Keratinocyte (primary cell): ENCODE measurements around the gene IFT122. TPM values are rescaled to one million over a fixed set of nuclear protein-coding genes. Genes with fewer than 3 reads are reported as not detected.

ENCODE experiments used
- DNase-seq: peaks from one replicate; pipeline ENCODE4 v3.0.0-alpha.2; 2011; ENCODE audit warnings: low read depth, missing footprints, low spot score
- FAIRE-seq: peaks from 2 replicates; lab custom pipeline; 2011; peaks lifted over from hg19 to GRCh38; lab: Jason Lieb, UNC
- H2AFZ ChIP-seq: 2 replicates; pipeline ENCODE4 v1.6.0; 2012; ENCODE audit warnings: low read length, control low read depth, inconsistent platforms; ENCODE audit not compliant: control insufficient read depth
- H3K27ac ChIP-seq: 2 replicates; pipeline ENCODE4 v1.5.1; 2011; ENCODE audit warnings: low read length; ENCODE audit not compliant: control insufficient read depth, insufficient read depth
- H3K27me3 ChIP-seq: 3 replicates; pipeline ENCODE4 v1.6.0; 2011; ENCODE audit warnings: low read length; ENCODE audit not compliant: control insufficient read depth, insufficient read depth; ENCODE audit errors: extremely low read depth
- H3K36me3 ChIP-seq, 2 experiments: 2 replicates in 1 of 2; 3 replicates in 1 of 2; pipeline ENCODE4 v1.5.1; 2011; ENCODE audit warnings: low read length in 2 of 2, mild to moderate bottlenecking in 1 of 2; ENCODE audit not compliant: control insufficient read depth in 2 of 2, insufficient read depth in 2 of 2; ENCODE audit errors: extremely low read depth in 1 of 2
- H3K4me1 ChIP-seq: 3 replicates; pipeline ENCODE4 v1.5.1; 2011; ENCODE audit warnings: low read length; ENCODE audit not compliant: control insufficient read depth, insufficient read depth; ENCODE audit errors: extremely low read depth
- H3K4me2 ChIP-seq: 3 replicates; pipeline ENCODE4 v1.6.0; 2011; ENCODE audit warnings: low read depth, low read length; ENCODE audit not compliant: control insufficient read depth, insufficient read depth; ENCODE audit errors: extremely low read depth
- H3K4me3 ChIP-seq, 3 experiments: fragments of 200-600 bp in 1 of 3; sonication (generic) in 1 of 3; 2 replicates in 2 of 3; 3 replicates in 1 of 3; pipeline ENCODE4 v1.5.1; 2011 to 2016; ENCODE audit warnings: low read length in 3 of 3, mild to moderate bottlenecking in 3 of 3, control low read depth in 2 of 3, inconsistent platforms in 1 of 3, low read depth in 1 of 3, mixed read lengths in 1 of 3, mixed run types in 1 of 3, moderate library complexity in 1 of 3; ENCODE audit not compliant: control insufficient read depth in 2 of 3, insufficient read depth in 2 of 3; ENCODE audit errors: extremely low read depth in 1 of 3
- H3K79me2 ChIP-seq: 2 replicates; pipeline ENCODE4 v1.6.0; 2012; ENCODE audit warnings: low read length; ENCODE audit not compliant: control insufficient read depth, insufficient read depth
- H3K9ac ChIP-seq: 3 replicates; pipeline ENCODE4 v1.6.0; 2011; ENCODE audit warnings: low read length; ENCODE audit not compliant: control insufficient read depth, insufficient read depth; ENCODE audit errors: extremely low read depth
- H3K9me1 ChIP-seq: 3 replicates; pipeline ENCODE4 v1.6.0; 2011; ENCODE audit warnings: low read length; ENCODE audit not compliant: control insufficient read depth, insufficient read depth; ENCODE audit errors: extremely low read depth
- H3K9me3 ChIP-seq: 2 replicates; pipeline ENCODE4 v1.5.1; 2012; ENCODE audit warnings: low read depth, low read length; ENCODE audit not compliant: control insufficient read depth
- H4K20me1 ChIP-seq: 3 replicates; pipeline ENCODE4 v1.6.0; 2011; ENCODE audit warnings: low read length; ENCODE audit not compliant: control insufficient read depth, insufficient read depth; ENCODE audit errors: extremely low read depth
- CTCF ChIP-seq, 3 experiments: IDR thresholded peaks in 1 of 3; conservative IDR thresholded peaks in 1 of 3; optimal IDR thresholded peaks in 1 of 3; 2 replicates in 2 of 3; 3 replicates in 1 of 3; pipeline versions ENCODE3 to v1.5.1; 2011; ENCODE audit warnings: low read length in 3 of 3, mild to moderate bottlenecking in 3 of 3, moderate library complexity in 2 of 3, control low read depth in 1 of 3, inconsistent platforms in 1 of 3; ENCODE audit not compliant: insufficient read depth in 2 of 3; ENCODE audit errors: extremely low read depth in 1 of 3
- EZH2 ChIP-seq: IDR thresholded peaks from one replicate; pipeline ENCODE4 v1.6.1; 2012; ENCODE audit warnings: inconsistent platforms, mild to moderate bottlenecking, low read length, moderate library complexity
- dilution Hi-C: fragments of 300-500 bp; cut with MboI; formaldehyde crosslinking; loops from one replicate; pipeline ENCODE4 v1.7.0; 2020; ENCODE audit warnings: low sequenced_read_pairs; ENCODE audit not compliant: extremely low pct_ligation_motif_present
- polyA plus RNA-seq, 5 experiments: library from polyadenylated mRNA; depleted of rRNA in 3 of 5; stranded (reverse) in 3 of 5; stranded (forward) in 1 of 5; unstranded in 1 of 5; fragments of >200 nt; gene quantifications; 1 replicate in 1 of 5; 2 replicates in 3 of 5; 3 replicates in 1 of 5; pipeline versions ENCODE4 v1.2.1 to v1.2.3, GENCODE V29; 2011 to 2012; ENCODE audit warnings: missing spikeins in 2 of 5, low read depth in 1 of 5, low replicate concordance in 1 of 5
- small RNA-seq, 3 experiments: library from RNA; depleted of rRNA; stranded (forward); fragments of <200 nt; gene quantifications; one replicate each; pipeline ENCODE3, GENCODE V24; 2012; ENCODE audit warnings: low read depth in 3 of 3, low replicate concordance in 1 of 3; ENCODE audit not compliant: insufficient read length in 3 of 3

Gene IFT122
- polyA plus RNA-seq, 1 donor (not counting 4 experiments of a cell fraction or from before 2014, with no cell fraction given) = 7.1 TPM

GRCh38 chr3:129567939-129568338 is 127.9 kb downstream of the IFT122 start:
- no peak for FAIRE-seq
- H3K9me3 ChIP-seq = no peaks in the 10 kb centered on the region
- no peak overlapping the region for H3K27ac ChIP-seq
- peaks cover 6% of the 10 kb centered on the region for H3K27me3 ChIP-seq
- no peak for TF ChIP-seq CTCF (optimal IDR thresholded peaks at IDR 0.05 in 1 of 3, IDR thresholded peaks at IDR 0.05 in 1 of 3, conservative IDR thresholded peaks at IDR 0.05 in 1 of 3; ENCODE audit: extremely low read depth in 1 of 3, insufficient read depth in 2 of 3, low read length in 3 of 3)
- no peak for TF ChIP-seq EZH2
- no peaks in the 10 kb centered on the region for H3K79me2 ChIP-seq
- H3K4me1 ChIP-seq = no peaks in the 10 kb centered on the region
- DNase-seq = no peak
- no peaks in the 10 kb centered on the region for H3K36me3 ChIP-seq
- dilution Hi-C loops = no loop called here
- H3K9ac ChIP-seq = no peak overlapping the region
- H3K9me1 ChIP-seq = no peaks in the 10 kb centered on the region
- H3K4me3 ChIP-seq = no peak overlapping the region
- H4K20me1 ChIP-seq = no peaks in the 10 kb centered on the region
- no peak overlapping the region for H3K4me2 ChIP-seq
- no peak overlapping the region for H2AFZ ChIP-seq

- H3K79me2 ChIP-seq = no peaks in the 10 kb centered on the region
- no peak overlapping the region for H3K4me2 ChIP-seq
- no peak overlapping the region for H3K9ac ChIP-seq
- no peak overlapping the region for H2AFZ ChIP-seq
- no peaks in the 10 kb centered on the region for H4K20me1 ChIP-seq
- no peaks in the 10 kb centered on the region for H3K9me3 ChIP-seq
- TF ChIP-seq CTCF (optimal IDR thresholded peaks at IDR 0.05 in 1 of 3, IDR thresholded peaks at IDR 0.05 in 1 of 3, conservative IDR thresholded peaks at IDR 0.05 in 1 of 3; ENCODE audit: extremely low read depth in 1 of 3, insufficient read depth in 2 of 3, low read length in 3 of 3) = no peak
- TF ChIP-seq EZH2 = no peak
- H3K9me1 ChIP-seq = no peaks in the 10 kb centered on the region
- dilution Hi-C loops = no loop called here
- no peaks in the 10 kb centered on the region for H3K36me3 ChIP-seq
- H3K4me3 ChIP-seq = no peak overlapping the region
- H3K4me1 ChIP-seq = no peaks in the 10 kb centered on the region
- no peak overlapping the region for H3K27ac ChIP-seq
- H3K27me3 ChIP-seq = peaks cover 6% of the 10 kb centered on the region
- FAIRE-seq (no peak), DNase-seq (no peak)
Observed at GRCh38 chr3:129569856-129570255, 129.8 kb downstream of the IFT122 start.

Small RNAs within 50 kb of the gene (small RNA-seq; reads per million reads assigned to genes)
- 0 reads per million in 3 experiments for gene SNORA7B

Other genes starting within 250 kb of the IFT122 start
- gene COPG1, start 190.6 kb upstream of the IFT122 start, polyA plus RNA-seq = 58.5 to 135 TPM (median 65.5 TPM) in 3 replicates
- 36.4 to 66.4 TPM (median 54.6 TPM) in 3 replicates for gene HMCES, start 161.4 kb upstream of the IFT122 start, polyA plus RNA-seq
- gene EFCAB12, start 11.6 kb upstream of the IFT122 start, polyA plus RNA-seq = 0.17 to 0.42 TPM (median 0.34 TPM) in 3 replicates
- 20.3 to 35.0 TPM (median 24.3 TPM) in 3 replicates for gene MBD4, start 276 bp upstream of the IFT122 start, polyA plus RNA-seq
- not detected in 3 replicates for gene RHO, start 88.4 kb downstream of the IFT122 start, polyA plus RNA-seq
- not detected in 3 replicates for gene H1-8, start 103.0 kb downstream of the IFT122 start, polyA plus RNA-seq
- gene PLXND1, start 166.5 kb downstream of the IFT122 start, polyA plus RNA-seq = 0.09 to 0.36 TPM (median 0.25 TPM) in 3 replicates